ENCODE measurements around the gene OSER1. TPM values are rescaled to one million over a fixed set of nuclear protein-coding genes. Genes with fewer than 3 reads are reported as not detected.
A peak's percentile ranks its signal among the peaks of the same experiment; 100 is the strongest.

The OSER1 gene
- polyA plus RNA-seq, 3 donors, result 42.3 to 89.1 (median 45.1) TPM

DNA sequence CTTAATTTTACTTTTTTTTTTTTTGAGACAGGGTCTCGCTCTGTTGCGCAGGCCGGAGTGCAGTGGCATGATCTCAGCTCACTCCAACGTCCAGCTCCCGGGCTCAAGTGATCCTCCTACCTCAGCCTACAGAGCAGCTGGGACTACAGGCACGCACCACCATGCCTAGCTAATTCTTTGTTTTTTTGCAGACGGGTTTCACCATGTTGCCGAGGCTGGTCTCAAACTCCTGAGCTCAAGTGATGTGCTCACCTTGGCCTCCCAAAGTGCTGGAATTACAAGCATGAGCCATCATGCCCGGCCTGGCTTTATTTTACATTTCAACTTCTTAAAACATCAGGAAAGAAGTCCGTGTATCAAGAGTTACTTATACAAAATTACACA is 5.7 kb downstream of the OSER1 start:
- Mint-ChIP-seq H3K9me3 (peaks cover 0 to 2% (median 0%) of the 10 kb centered on the region in 7 donors), H3K27ac (peak overlapping the region in 1 of 7 donors; percentile 30), H3K4me3 (no peak overlapping the region), H3K36me3 (peaks cover 49 to 66% of the 10 kb centered on the region in 2 donors), H3K4me1 (peaks cover 30% of the 10 kb centered on the region), H3K27me3 (ENCODE audit: low read depth in 3 of 3) (no peaks in the 10 kb centered on the region)
- WGBS (ENCODE audit: insufficient coverage), result 92% methylated on average over 7 of the region's 10 CpGs
- H3K9ac ChIP-seq (ENCODE audit: insufficient read depth, low read length, poor library complexity, severe bottlenecking), result no peak overlapping the region
- TF ChIP-seq, protein P1, sequence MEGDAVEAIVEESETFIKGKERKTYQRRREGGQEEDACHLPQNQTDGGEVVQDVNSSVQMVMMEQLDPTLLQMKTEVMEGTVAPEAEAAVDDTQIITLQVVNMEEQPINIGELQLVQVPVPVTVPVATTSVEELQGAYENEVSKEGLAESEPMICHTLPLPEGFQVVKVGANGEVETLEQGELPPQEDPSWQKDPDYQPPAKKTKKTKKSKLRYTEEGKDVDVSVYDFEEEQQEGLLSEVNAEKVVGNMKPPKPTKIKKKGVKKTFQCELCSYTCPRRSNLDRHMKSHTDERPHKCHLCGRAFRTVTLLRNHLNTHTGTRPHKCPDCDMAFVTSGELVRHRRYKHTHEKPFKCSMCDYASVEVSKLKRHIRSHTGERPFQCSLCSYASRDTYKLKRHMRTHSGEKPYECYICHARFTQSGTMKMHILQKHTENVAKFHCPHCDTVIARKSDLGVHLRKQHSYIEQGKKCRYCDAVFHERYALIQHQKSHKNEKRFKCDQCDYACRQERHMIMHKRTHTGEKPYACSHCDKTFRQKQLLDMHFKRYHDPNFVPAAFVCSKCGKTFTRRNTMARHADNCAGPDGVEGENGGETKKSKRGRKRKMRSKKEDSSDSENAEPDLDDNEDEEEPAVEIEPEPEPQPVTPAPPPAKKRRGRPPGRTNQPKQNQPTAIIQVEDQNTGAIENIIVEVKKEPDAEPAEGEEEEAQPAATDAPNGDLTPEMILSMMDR (IDR thresholded peaks at IDR 0.05), result no peak
- H3K79me2 ChIP-seq (ENCODE audit: insufficient read depth, low read length), result peaks cover 100% of the 10 kb centered on the region
- H3K27me3 ChIP-seq (ENCODE audit: control insufficient read depth in 2 of 2, insufficient read depth in 2 of 2, low read length in 2 of 2), result no peaks in the 10 kb centered on the region
- intact Hi-C loops (cut with micrococcal nuclease), result loop anchor here in 1 of 2 donors (10.0 kb wide), 1 partner anchor 680 kb away; the partner anchor contains the start of gene YWHAB
- peaks cover 46 to 65% of the 10 kb centered on the region in 2 donors for H3K36me3 ChIP-seq (replicated peaks in 1 of 2; ENCODE audit: control insufficient read depth in 1 of 2, insufficient read depth in 2 of 2, low read length in 2 of 2)
- DNase-seq, result no peak
- no peak overlapping the region for H3K27ac ChIP-seq (ENCODE audit: low read depth in 1 of 2, low read length in 2 of 2)
- no peaks in the 10 kb centered on the region for H3K9me3 ChIP-seq (replicated peaks in 1 of 2; ENCODE audit: control insufficient read depth in 1 of 2, insufficient read depth in 1 of 2, low read length in 2 of 2)
- no peak overlapping the region for H2AFZ ChIP-seq (ENCODE audit: insufficient read depth, low read depth, low read length, poor library complexity, severe bottlenecking)
- H3K4me3 ChIP-seq (replicated peaks in 1 of 3; ENCODE audit: low read depth in 2 of 3, low read length in 3 of 3), result no peak overlapping the region
- H3K4me1 ChIP-seq (ENCODE audit: control insufficient read depth in 1 of 2, insufficient read depth in 2 of 2, low read length in 2 of 2), result peaks cover 22 to 28% of the 10 kb centered on the region in 2 donors
- peaks cover 100% of the 10 kb centered on the region for H4K20me1 ChIP-seq (ENCODE audit: insufficient read depth, low read length)
- H3K4me2 ChIP-seq (replicated peaks; ENCODE audit: extremely low read depth, low read length, poor library complexity, severe bottlenecking), result no peak overlapping the region

DNA sequence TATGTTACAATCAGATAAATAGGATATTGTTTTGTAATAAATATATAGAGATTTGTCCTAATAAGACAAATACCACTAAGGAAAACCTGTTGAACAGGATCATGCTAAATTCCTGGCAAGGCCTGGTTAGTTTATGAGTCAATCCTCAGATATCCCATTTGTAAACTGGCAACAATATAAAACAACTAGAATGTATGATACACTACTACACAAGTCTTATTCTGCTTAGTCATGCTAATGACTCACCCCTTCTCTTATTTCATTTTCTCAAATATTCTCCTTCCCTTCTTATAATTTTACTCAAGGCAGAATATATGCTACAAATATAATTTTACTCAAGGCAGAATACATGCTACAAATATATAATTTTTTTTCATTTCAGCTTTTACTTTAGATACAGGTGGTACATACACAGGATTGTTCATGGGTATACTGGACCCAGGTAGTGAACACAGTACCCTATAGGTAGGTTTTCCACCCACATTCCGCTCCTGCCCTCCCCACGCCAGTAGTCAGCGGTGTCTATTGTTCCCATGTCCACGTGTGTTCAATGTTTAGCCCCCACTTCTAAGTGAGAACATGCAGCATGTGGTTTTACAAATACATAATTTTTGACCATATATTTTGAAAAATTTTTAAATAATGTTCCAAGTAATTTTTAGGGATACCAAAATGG is 6.3 kb downstream of the OSER1 start:
- H3K4me3 Mint-ChIP-seq, result no peak overlapping the region
- DNase-seq, result peak in 2 of 3 donors; percentile 33 to 46
- intact Hi-C loops (cut with micrococcal nuclease), result loop anchor here in 1 of 2 donors (10.0 kb wide), 1 partner anchor 681 kb away; the partner anchor contains the start of gene YWHAB
- H3K4me1 Mint-ChIP-seq, result peaks cover 25% of the 10 kb centered on the region
- Histone ChIP-seq H3K4me1 (ENCODE audit: control insufficient read depth in 1 of 2, insufficient read depth in 2 of 2, low read length in 2 of 2) (peaks cover 16 to 23% of the 10 kb centered on the region in 2 donors), H3K79me2 (ENCODE audit: insufficient read depth, low read length) (peaks cover 100% of the 10 kb centered on the region), H4K20me1 (ENCODE audit: insufficient read depth, low read length) (peaks cover 100% of the 10 kb centered on the region), H3K4me2 (replicated peaks; ENCODE audit: extremely low read depth, low read length, poor library complexity, severe bottlenecking) (no peak overlapping the region), H2AFZ (ENCODE audit: insufficient read depth, low read depth, low read length, poor library complexity, severe bottlenecking) (no peak overlapping the region), H3K36me3 (replicated peaks in 1 of 2; ENCODE audit: control insufficient read depth in 1 of 2, insufficient read depth in 2 of 2, low read length in 2 of 2) (peaks cover 51 to 70% of the 10 kb centered on the region in 2 donors), H3K4me3 (replicated peaks in 1 of 3; ENCODE audit: low read depth in 2 of 3, low read length in 3 of 3) (no peak overlapping the region), H3K27ac (ENCODE audit: low read depth in 1 of 2, low read length in 2 of 2) (no peak overlapping the region), H3K9ac (ENCODE audit: insufficient read depth, low read length, poor library complexity, severe bottlenecking) (no peak overlapping the region), H3K9me3 (replicated peaks in 1 of 2; ENCODE audit: control insufficient read depth in 1 of 2, insufficient read depth in 1 of 2, low read length in 2 of 2) (no peaks in the 10 kb centered on the region), H3K27me3 (ENCODE audit: control insufficient read depth in 2 of 2, insufficient read depth in 2 of 2, low read length in 2 of 2) (no peaks in the 10 kb centered on the region)
- H3K9me3 Mint-ChIP-seq, result no peaks in the 10 kb centered on the region
- H3K36me3 Mint-ChIP-seq, result peaks cover 55 to 72% of the 10 kb centered on the region in 2 donors
- TF ChIP-seq, protein P1 (IDR thresholded peaks at IDR 0.05), result no peak
- no peaks in the 10 kb centered on the region for H3K27me3 Mint-ChIP-seq (ENCODE audit: low read depth in 3 of 3)
- WGBS (ENCODE audit: insufficient coverage), result no CpG with 5 or more reads among the region's 4 CpGs
- H3K27ac Mint-ChIP-seq, result peak overlapping the region in 3 of 7 donors; percentile 58 to 65 (median 63)
